Neuronal stem cell (in vitro differentiated cells): Measurements from ENCODE around the gene DCDC2C.
A peak's percentile ranks its signal among the peaks of the same experiment; 100 is the strongest.

Source experiments
- DNase-seq: peaks from one replicate; pipeline ENCODE4 v3.0.0-alpha.2; 2013; ENCODE audit warnings: low spot score
- H2AFZ ChIP-seq: one replicate; pipeline ENCODE4 v1.6.1; 2013; ENCODE audit warnings: mild to moderate bottlenecking, low read length, inconsistent platforms
- H2AK5ac ChIP-seq: 2 replicates; pipeline ENCODE4 v1.6.1; 2013; ENCODE audit warnings: low read depth, mild to moderate bottlenecking, inconsistent platforms, low read length, moderate library complexity, mixed read lengths
- H2BK120ac ChIP-seq: 2 replicates; pipeline ENCODE4 v1.6.1; 2013; ENCODE audit warnings: low read depth, mild to moderate bottlenecking, inconsistent platforms, low read length, moderate library complexity, mixed read lengths
- H2BK12ac ChIP-seq: one replicate; pipeline ENCODE4 v1.6.1; 2013; ENCODE audit warnings: low read length, inconsistent platforms
- H2BK15ac ChIP-seq: 2 replicates; pipeline ENCODE4 v1.6.1; 2013; ENCODE audit warnings: mild to moderate bottlenecking, low read length, inconsistent platforms, mixed read lengths
- H2BK5ac ChIP-seq: one replicate; pipeline ENCODE4 v1.6.1; 2013; ENCODE audit warnings: inconsistent platforms, mild to moderate bottlenecking, low read length, moderate library complexity
- H3K14ac ChIP-seq: one replicate; pipeline ENCODE4 v1.6.1; 2013; ENCODE audit warnings: low read length, inconsistent platforms
- H3K18ac ChIP-seq: 2 replicates; pipeline ENCODE4 v1.6.1; 2013; ENCODE audit warnings: low read length, inconsistent platforms
- H3K23ac ChIP-seq: 2 replicates; pipeline ENCODE4 v1.6.1; 2013; ENCODE audit warnings: low read depth, mild to moderate bottlenecking, mixed read lengths, low read length, inconsistent platforms; ENCODE audit not compliant: poor library complexity
- H3K27ac ChIP-seq: replicated peaks from 3 replicates; pipeline ENCODE4 v1.5.1; 2013; ENCODE audit warnings: low read length, inconsistent platforms
- H3K27me3 ChIP-seq, 3 experiments: 2 replicates each; pipeline ENCODE4 v1.6.1; 2013; ENCODE audit warnings: low read length in 3 of 3, mild to moderate bottlenecking in 2 of 3, inconsistent platforms in 1 of 3, low read depth in 1 of 3, mixed read lengths in 1 of 3, moderate library complexity in 1 of 3; ENCODE audit not compliant: control insufficient read depth in 3 of 3, insufficient read depth in 3 of 3
- H3K36me3 ChIP-seq, 2 donors: replicated peaks in 1 of 2; 2 replicates each; pipeline ENCODE4 v1.6.1; 2013; ENCODE audit warnings: low read length in 2 of 2; ENCODE audit not compliant: control insufficient read depth in 2 of 2, insufficient read depth in 2 of 2
- H3K4ac ChIP-seq: 2 replicates; pipeline ENCODE4 v1.6.1; 2013; ENCODE audit warnings: inconsistent platforms, mild to moderate bottlenecking, low read length, moderate library complexity
- H3K4me1 ChIP-seq, 2 donors: 1 replicate in 1 of 2; 2 replicates in 1 of 2; pipeline ENCODE4 v1.6.1; 2013; ENCODE audit warnings: low read length in 2 of 2, low read depth in 1 of 2; ENCODE audit not compliant: control insufficient read depth in 2 of 2, insufficient read depth in 1 of 2
- H3K4me2 ChIP-seq: one replicate; pipeline ENCODE4 v1.6.1; 2013; ENCODE audit warnings: mild to moderate bottlenecking, low read length, inconsistent platforms; ENCODE audit not compliant: insufficient read depth, poor library complexity, severe bottlenecking
- H3K4me3 ChIP-seq, 2 donors: 2 replicates each; pipeline ENCODE4 v1.5.1; 2013; ENCODE audit warnings: low read length in 2 of 2, mild to moderate bottlenecking in 2 of 2, inconsistent platforms in 1 of 2, moderate library complexity in 1 of 2
- H3K79me1 ChIP-seq: one replicate; pipeline ENCODE4 v1.6.1; 2013; ENCODE audit warnings: low read depth, mild to moderate bottlenecking, inconsistent platforms, low read length, moderate library complexity
- H3K9ac ChIP-seq: one replicate; pipeline ENCODE4 v1.6.1; 2013; ENCODE audit warnings: mild to moderate bottlenecking, low read depth, low read length, inconsistent platforms; ENCODE audit not compliant: poor library complexity
- H3K9me3 ChIP-seq, 2 donors: replicated peaks in 1 of 2; 2 replicates each; pipeline versions ENCODE3 to v1.6.1; 2013; ENCODE audit warnings: low read length in 2 of 2, mild to moderate bottlenecking in 2 of 2, inconsistent platforms in 1 of 2, low read depth in 1 of 2, mixed read lengths in 1 of 2, moderate library complexity in 1 of 2; ENCODE audit not compliant: control insufficient read depth in 2 of 2, insufficient read depth in 1 of 2
- H4K8ac ChIP-seq: one replicate; pipeline ENCODE4 v1.6.1; 2013; ENCODE audit warnings: low read depth, mild to moderate bottlenecking, inconsistent platforms, low read length, moderate library complexity
- H4K91ac ChIP-seq: one replicate; pipeline ENCODE4 v1.6.1; 2013; ENCODE audit warnings: low read length, low read depth, mild to moderate bottlenecking, inconsistent platforms; ENCODE audit not compliant: poor library complexity
- WGBS, 2 donors: extraction: QIAGEN DNeasy Blood & Tissue Kit; methylation state at CpG; one replicate each; pipeline ENCODE4 v1.1.7; 2013; ENCODE audit warnings: missing lambda C conversion rate in 2 of 2, mixed read lengths in 1 of 2; ENCODE audit not compliant: insufficient read length in 2 of 2, insufficient replicate concordance in 1 of 2; ENCODE audit errors: extremely low coverage in 2 of 2; 5-methylcytosine and 5-hydroxymethylcytosine counted together

Gene DCDC2C

DNA sequence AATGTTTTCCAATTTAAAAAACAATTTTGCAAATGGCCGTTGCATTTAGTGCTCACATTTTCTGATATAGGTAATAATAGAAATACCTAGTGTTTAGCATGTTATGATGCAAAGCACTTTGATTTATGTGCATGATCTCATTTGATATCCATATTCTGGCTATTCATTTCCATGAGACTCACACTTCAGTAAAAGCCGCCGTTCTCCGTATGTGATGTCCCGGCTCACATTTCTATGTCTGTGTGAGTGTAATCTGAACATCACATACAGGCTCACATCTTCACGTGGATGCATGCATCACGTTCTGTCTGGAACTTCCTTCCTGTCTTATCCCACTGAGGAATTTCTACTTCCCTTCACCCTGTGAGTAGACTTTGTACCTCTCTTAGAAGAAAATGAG is 45.8 kb downstream of the DCDC2C start:
- WGBS, 2 donors, result no CpG with 5 or more reads among the region's 7 CpGs
- H3K18ac ChIP-seq, result no peak overlapping the region
- H2BK5ac ChIP-seq, result no peak overlapping the region

DNA sequence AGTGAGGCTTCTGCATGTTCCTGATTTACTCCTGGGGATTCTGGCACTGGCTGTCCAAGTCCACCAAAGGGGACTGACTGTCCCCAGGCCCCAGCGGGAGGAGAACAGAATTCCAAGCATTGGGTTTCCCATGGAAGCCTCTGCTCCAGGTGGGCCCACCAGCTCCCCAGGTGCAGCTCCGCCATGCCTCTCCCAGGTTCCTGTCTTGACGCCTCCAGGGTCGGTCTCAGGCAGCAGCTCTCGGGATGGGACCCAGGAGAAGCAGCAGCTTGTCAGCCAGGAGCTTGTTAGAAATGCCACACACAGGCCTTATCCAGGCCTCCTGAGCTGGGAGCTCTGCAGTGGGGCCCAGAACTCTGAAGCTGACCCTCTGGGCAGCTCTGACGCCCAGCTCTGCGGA is 47.9 kb downstream of the DCDC2C start:
- DNase-seq, result no peak
- Histone ChIP-seq H3K36me3 (no peaks in the 10 kb centered on the region), H3K79me1 (no peaks in the 10 kb centered on the region), H3K9ac (peak overlapping the region; percentile 36), H3K4me1 (peaks cover 0 to 5% of the 10 kb centered on the region in 2 donors), H2AK5ac (peak overlapping the region; percentile 17), H3K23ac (no peak overlapping the region), H4K91ac (no peak overlapping the region), H2BK15ac (no peak overlapping the region), H3K9me3 (peaks cover 0 to 3% of the 10 kb centered on the region in 2 donors), H2BK12ac (no peak overlapping the region), H2AFZ (no peak overlapping the region), H3K27me3 (no peaks in the 10 kb centered on the region), H3K18ac (peak overlapping the region; percentile 57), H2BK5ac (no peak overlapping the region), H3K4ac (no peak overlapping the region), H3K27ac (no peak overlapping the region), H3K4me3 (no peak overlapping the region), H3K14ac (no peak overlapping the region), H4K8ac (no peak overlapping the region), H3K4me2 (no peak overlapping the region), H2BK120ac (no peak overlapping the region)
- no CpG with 5 or more reads among the region's 7 CpGs for WGBS, 2 donors

More for the DNA sequence above, 45.8 kb downstream of the DCDC2C start:
- H3K27ac ChIP-seq, result no peak overlapping the region
- H2BK120ac ChIP-seq, result no peak overlapping the region
- no peaks in the 10 kb centered on the region for H3K27me3 ChIP-seq
- H2AK5ac ChIP-seq, result no peak overlapping the region
- H2BK12ac ChIP-seq, result no peak overlapping the region
- DNase-seq, result no peak
- no peaks in the 10 kb centered on the region for H3K36me3 ChIP-seq
- no peaks in the 10 kb centered on the region for H3K9me3 ChIP-seq
- no peaks in the 10 kb centered on the region for H3K4me1 ChIP-seq
- no peak overlapping the region for H3K4ac ChIP-seq
- no peaks in the 10 kb centered on the region for H3K79me1 ChIP-seq
- no peak overlapping the region for H2AFZ ChIP-seq
- H4K8ac ChIP-seq, result no peak overlapping the region
- H2BK15ac ChIP-seq, result no peak overlapping the region
- H3K23ac ChIP-seq, result no peak overlapping the region
- no peak overlapping the region for H3K4me3 ChIP-seq
- no peak overlapping the region for H3K9ac ChIP-seq
- no peak overlapping the region for H4K91ac ChIP-seq
- no peak overlapping the region for H3K4me2 ChIP-seq
- no peak overlapping the region for H3K14ac ChIP-seq

DNA sequence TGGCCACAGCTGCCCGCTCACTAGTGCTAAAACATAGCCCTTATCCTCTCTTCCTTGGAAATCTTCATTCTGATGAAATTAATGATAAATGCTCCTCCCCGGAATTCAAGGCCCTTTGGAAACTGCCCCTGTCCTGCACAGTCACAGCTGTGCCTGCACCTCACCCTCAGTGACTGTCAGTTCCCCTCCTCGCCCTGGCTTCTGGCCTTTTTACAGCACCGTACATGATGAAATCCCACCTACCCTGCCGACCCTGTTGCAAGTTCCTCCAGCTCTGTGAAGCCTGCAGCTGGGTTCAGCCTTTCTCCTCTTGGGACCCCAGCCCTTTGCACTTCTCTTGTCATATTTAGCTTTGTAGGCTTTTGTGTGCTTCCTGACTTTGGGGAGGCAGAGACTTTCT is 48.4 kb downstream of the DCDC2C start:
- Histone ChIP-seq H3K9ac (no peak overlapping the region), H2BK12ac (no peak overlapping the region), H2BK120ac (no peak overlapping the region), H2AFZ (no peak overlapping the region), H4K8ac (no peak overlapping the region), H2BK15ac (no peak overlapping the region), H3K27me3 (no peaks in the 10 kb centered on the region), H3K18ac (no peak overlapping the region), H4K91ac (no peak overlapping the region), H3K79me1 (no peaks in the 10 kb centered on the region), H3K4me1 (peaks cover 0 to 6% of the 10 kb centered on the region in 2 donors), H3K4me2 (no peak overlapping the region), H3K14ac (no peak overlapping the region), H3K27ac (no peak overlapping the region), H3K9me3 (peaks cover 0 to 3% of the 10 kb centered on the region in 2 donors), H3K4me3 (no peak overlapping the region), H3K23ac (no peak overlapping the region), H2AK5ac (no peak overlapping the region), H2BK5ac (no peak overlapping the region), H3K4ac (no peak overlapping the region), H3K36me3 (no peaks in the 10 kb centered on the region)
- DNase-seq, result no peak
- WGBS, 2 donors, result no CpG with 5 or more reads among the region's 5 CpGs

DNA sequence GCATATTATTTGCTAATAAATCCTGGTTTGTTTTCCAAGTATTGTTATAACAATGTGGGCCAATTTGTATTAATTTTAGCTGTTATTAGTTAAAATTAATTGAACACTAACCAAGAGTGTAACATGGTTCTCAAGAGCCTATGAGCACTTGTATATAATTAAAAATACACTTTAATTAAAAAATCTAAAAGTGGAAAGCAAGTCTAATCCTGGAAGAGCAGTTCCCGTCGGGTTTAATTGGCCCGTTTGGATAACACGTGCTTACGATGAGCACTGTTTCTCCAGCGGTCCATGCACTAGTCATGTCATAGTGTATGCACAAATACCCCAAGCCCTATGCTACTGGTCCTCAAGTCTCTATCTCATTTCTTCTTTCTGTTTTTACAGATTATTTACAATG is 49.0 kb downstream of the DCDC2C start:
- Histone ChIP-seq H3K4me3 (no peak overlapping the region), H3K36me3 (no peaks in the 10 kb centered on the region), H3K9ac (no peak overlapping the region), H4K91ac (no peak overlapping the region), H4K8ac (no peak overlapping the region), H3K18ac (no peak overlapping the region), H2AFZ (no peak overlapping the region), H2BK120ac (no peak overlapping the region), H3K79me1 (no peaks in the 10 kb centered on the region), H3K27me3 (no peaks in the 10 kb centered on the region), H3K23ac (no peak overlapping the region), H3K14ac (no peak overlapping the region), H3K27ac (no peak overlapping the region), H3K4me1 (peaks cover 0 to 6% of the 10 kb centered on the region in 2 donors), H2AK5ac (no peak overlapping the region), H2BK15ac (no peak overlapping the region), H3K9me3 (peaks cover 0 to 3% of the 10 kb centered on the region in 2 donors), H3K4ac (no peak overlapping the region), H2BK5ac (no peak overlapping the region), H3K4me2 (no peak overlapping the region), H2BK12ac (no peak overlapping the region)
- no CpG with 5 or more reads among the region's 6 CpGs for WGBS, 2 donors
- no peak for DNase-seq
